Esophagus (tissue), 2 donors: ENCODE results near the gene ACOX2. TPM values are rescaled to one million over a fixed set of nuclear protein-coding genes. Genes with fewer than 3 reads are reported as not detected.
"Not testable (repeated sequence)": the region's sequence is repeated elsewhere in the genome, so short reads cannot be mapped to it uniquely, and the experiment has no call there.

Experiments used
- H3K27ac ChIP-seq, 2 donors: one replicate each; pipeline ENCODE4 v1.5.1; 2013; ENCODE audit warnings: low read depth in 2 of 2, mild to moderate bottlenecking in 2 of 2, inconsistent platforms in 1 of 2, low read length in 1 of 2, moderate library complexity in 1 of 2
- H3K27me3 ChIP-seq, 2 donors: one replicate each; pipeline ENCODE4 v1.6.1; 2013; ENCODE audit warnings: low read length in 2 of 2, control low read depth in 1 of 2, mild to moderate bottlenecking in 1 of 2; ENCODE audit not compliant: insufficient read depth in 2 of 2, control insufficient read depth in 1 of 2
- H3K36me3 ChIP-seq, 2 donors: one replicate each; pipeline ENCODE4 v1.6.1; 2013; ENCODE audit warnings: low read length in 1 of 2; ENCODE audit not compliant: control insufficient read depth in 2 of 2, insufficient read depth in 2 of 2
- H3K4me1 ChIP-seq, 2 donors: one replicate each; pipeline ENCODE4 v1.6.1; 2013; ENCODE audit warnings: low read length in 1 of 2; ENCODE audit not compliant: control insufficient read depth in 2 of 2, insufficient read depth in 2 of 2
- H3K4me3 ChIP-seq, 2 donors: one replicate each; pipeline ENCODE4 v1.5.1; 2013; ENCODE audit warnings: low read length in 2 of 2, mild to moderate bottlenecking in 2 of 2, low read depth in 1 of 2, moderate library complexity in 1 of 2
- H3K9me3 ChIP-seq, 2 donors: one replicate each; pipeline ENCODE4 v1.6.1; 2013; ENCODE audit warnings: mild to moderate bottlenecking in 2 of 2, low read depth in 1 of 2, low read length in 1 of 2, moderate library complexity in 1 of 2; ENCODE audit not compliant: control insufficient read depth in 2 of 2, insufficient read depth in 1 of 2
- WGBS, 2 donors: extraction: QIAGEN DNeasy Blood & Tissue Kit; methylation state at CpG; one replicate each; pipeline ENCODE4 v1.1.7; 2013; 5-methylcytosine and 5-hydroxymethylcytosine counted together
- polyA plus RNA-seq, 2 donors: library from polyadenylated mRNA; stranded (reverse); fragments of 200-250 nt; gene quantifications; one replicate each; pipeline ENCODE4 v1.2.3, GENCODE V29; 2013
- donor health status: healthy with polysubstance abuse.
- donor health status: Bipolar disorder and iron deficiency.

ACOX2 gene
- polyA plus RNA-seq, 2 donors, result 13.9 to 19.7 TPM

GRCh38 chr3:58529516-58530353 is 7.3 kb downstream of the ACOX2 start:
- WGBS, 2 donors, result 70 to 85% methylated on average over 15 of the region's 15 CpGs

GRCh38 chr3:58528629-58529028 is 8.4 kb downstream of the ACOX2 start:
- H3K27ac ChIP-seq, result no peak overlapping the region
- no peaks in the 10 kb centered on the region for H3K27me3 ChIP-seq
- H3K9me3 ChIP-seq, result no peaks in the 10 kb centered on the region
- no peaks in the 10 kb centered on the region for H3K36me3 ChIP-seq
- H3K4me3 ChIP-seq, result no peak overlapping the region
- peaks cover 4 to 15% of the 10 kb centered on the region in 2 donors for H3K4me1 ChIP-seq
- WGBS, 2 donors, result 38 to 52% methylated on average over 6 of the region's 6 CpGs

More at GRCh38 chr3:58529516-58530353, 7.3 kb downstream of the ACOX2 start:
- Histone ChIP-seq H3K4me1 (peaks cover 4 to 15% of the 10 kb centered on the region in 2 donors), H3K4me3 (no peak overlapping the region), H3K36me3 (no peaks in the 10 kb centered on the region), H3K27me3 (no peaks in the 10 kb centered on the region), H3K27ac (no peak overlapping the region), H3K9me3 (no peaks in the 10 kb centered on the region)

GRCh38 chr3:58527440-58527839 is 9.6 kb downstream of the ACOX2 start:
- WGBS, 2 donors, result 85 to 89% methylated on average over 3 of the region's 3 CpGs
- H3K27me3 ChIP-seq, H3K4me3 ChIP-seq, H3K9me3 ChIP-seq, H3K27ac ChIP-seq, H3K36me3 ChIP-seq: not testable (repeated sequence)
- peaks cover 4 to 15% of the 10 kb centered on the region in 2 donors for H3K4me1 ChIP-seq

GRCh38 chr3:58526515-58526957 is 10.5 kb downstream of the ACOX2 start:
- 76 to 83% methylated on average over 7 of the region's 7 CpGs for WGBS, 2 donors
- Histone ChIP-seq H3K4me1 (peaks cover 4 to 13% of the 10 kb centered on the region in 2 donors), H3K9me3 (no peaks in the 10 kb centered on the region), H3K27ac (no peak overlapping the region), H3K36me3 (no peaks in the 10 kb centered on the region), H3K27me3 (no peaks in the 10 kb centered on the region), H3K4me3 (no peak overlapping the region)

- H3K9me3 ChIP-seq, result no peaks in the 10 kb centered on the region
- H3K36me3 ChIP-seq, result no peaks in the 10 kb centered on the region
- no peak overlapping the region for H3K4me3 ChIP-seq
- H3K27me3 ChIP-seq, result no peaks in the 10 kb centered on the region
- H3K4me1 ChIP-seq, result peaks cover 0 to 11% of the 10 kb centered on the region in 2 donors
- no peak overlapping the region for H3K27ac ChIP-seq
- 87 to 89% methylated on average over 10 to 11 of the region's 11 CpGs for WGBS, 2 donors
Observed at GRCh38 chr3:58524326-58524888, 12.6 kb downstream of the ACOX2 start.

GRCh38 chr3:58522759-58523425 is 14.1 kb downstream of the ACOX2 start:
- 86 to 87% methylated on average over 5 of the region's 5 CpGs for WGBS, 2 donors
- no peaks in the 10 kb centered on the region for H3K27me3 ChIP-seq
- no peak overlapping the region for H3K4me3 ChIP-seq
- H3K36me3 ChIP-seq, result no peaks in the 10 kb centered on the region
- H3K27ac ChIP-seq, result no peak overlapping the region
- H3K4me1 ChIP-seq, result peaks cover 0 to 8% of the 10 kb centered on the region in 2 donors
- no peaks in the 10 kb centered on the region for H3K9me3 ChIP-seq

- Histone ChIP-seq H3K9me3 (no peaks in the 10 kb centered on the region), H3K4me3 (no peak overlapping the region), H3K4me1 (peaks cover 0 to 11% of the 10 kb centered on the region in 2 donors), H3K27ac (no peak overlapping the region), H3K36me3 (no peaks in the 10 kb centered on the region), H3K27me3 (no peaks in the 10 kb centered on the region)
- WGBS, 2 donors, result 66 to 71% methylated on average over 10 of the region's 10 CpGs
Observed at GRCh38 chr3:58521917-58522631, 14.9 kb downstream of the ACOX2 start.

GRCh38 chr3:58521336-58521670 is 15.7 kb downstream of the ACOX2 start:
- H3K36me3 ChIP-seq, result no peaks in the 10 kb centered on the region
- no peaks in the 10 kb centered on the region for H3K27me3 ChIP-seq
- WGBS, 2 donors, result 91 to 92% methylated on average over 3 of the region's 3 CpGs
- no peaks in the 10 kb centered on the region for H3K9me3 ChIP-seq
- peaks cover 0 to 9% of the 10 kb centered on the region in 2 donors for H3K4me1 ChIP-seq
- no peak overlapping the region for H3K4me3 ChIP-seq
- H3K27ac ChIP-seq, result no peak overlapping the region
